Mucosa of stomach (tissue), 1 donor: Measurements from ENCODE around the gene MAGI2.

ENCODE experiments used
- H3K27me3 ChIP-seq: one replicate; pipeline ENCODE4 v1.7.0; 2013; ENCODE audit warnings: mild to moderate bottlenecking, low read length; ENCODE audit not compliant: control insufficient read depth, insufficient read depth
- H3K36me3 ChIP-seq: one replicate; pipeline ENCODE4 v1.7.0; 2013; ENCODE audit warnings: low read length; ENCODE audit not compliant: control insufficient read depth, insufficient read depth
- H3K4me1 ChIP-seq: one replicate; pipeline ENCODE4 v1.7.0; 2013; ENCODE audit warnings: mild to moderate bottlenecking, low read length; ENCODE audit not compliant: control insufficient read depth, insufficient read depth
- H3K4me3 ChIP-seq: one replicate; pipeline ENCODE4 v1.7.0; 2013; ENCODE audit warnings: low read length
- H3K9ac ChIP-seq: one replicate; pipeline ENCODE4 v1.7.0; 2013; ENCODE audit warnings: mild to moderate bottlenecking, low read length, moderate library complexity
- H3K9me3 ChIP-seq: one replicate; pipeline ENCODE4 v1.7.0; 2013; ENCODE audit warnings: mild to moderate bottlenecking, low read length, moderate library complexity; ENCODE audit not compliant: control insufficient read depth
- donor health status: Pancreatic carcinoma.

The MAGI2 gene

DNA sequence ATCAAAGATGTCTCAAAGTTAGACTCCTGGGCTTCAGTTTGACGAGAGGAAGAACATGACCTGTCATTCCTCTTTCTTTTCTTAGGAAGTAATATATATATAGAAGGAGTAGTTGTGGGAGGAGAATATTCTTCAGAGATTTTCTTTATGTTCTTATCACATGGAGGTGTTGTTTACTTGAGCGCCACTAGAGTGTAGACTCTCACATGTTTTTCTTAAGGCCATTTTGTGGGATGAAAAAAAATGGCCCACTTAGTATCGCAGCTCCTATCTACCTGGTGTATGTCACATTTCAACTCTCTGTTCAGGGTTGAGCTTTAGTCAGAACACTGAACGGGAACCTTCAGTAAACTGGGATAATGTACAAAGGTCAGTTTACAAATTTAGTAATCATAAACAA is 1009.7 kb downstream of the MAGI2 start:
- Histone ChIP-seq H3K36me3 (no peaks in the 10 kb centered on the region), H3K27me3 (no peaks in the 10 kb centered on the region), H3K9ac (no peak overlapping the region), H3K4me1 (no peaks in the 10 kb centered on the region), H3K9me3 (no peaks in the 10 kb centered on the region), H3K4me3 (no peak overlapping the region)

DNA sequence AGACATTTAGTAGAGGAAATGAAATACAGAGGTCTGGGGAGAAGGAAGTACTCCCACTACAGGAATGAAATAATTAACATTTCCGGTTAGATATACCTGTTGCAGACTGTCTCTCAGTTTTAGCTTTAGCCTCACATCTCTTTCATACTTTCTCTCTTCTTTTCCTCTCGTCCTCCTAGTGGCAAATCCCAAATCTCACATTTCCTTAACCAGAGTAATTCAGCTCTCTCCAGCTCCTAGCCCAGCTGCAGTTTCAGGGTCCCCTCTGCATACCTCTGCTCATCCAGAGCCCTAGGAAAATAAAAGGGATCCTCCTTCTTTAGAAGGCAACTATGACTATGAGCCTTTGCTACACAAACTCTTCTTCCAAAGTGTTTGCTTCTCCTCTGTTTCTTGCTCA is 1011.7 kb downstream of the MAGI2 start:
- Histone ChIP-seq H3K27me3 (no peaks in the 10 kb centered on the region), H3K36me3 (no peaks in the 10 kb centered on the region), H3K4me1 (no peaks in the 10 kb centered on the region), H3K9ac (no peak overlapping the region), H3K4me3 (no peak overlapping the region), H3K9me3 (no peaks in the 10 kb centered on the region)

DNA sequence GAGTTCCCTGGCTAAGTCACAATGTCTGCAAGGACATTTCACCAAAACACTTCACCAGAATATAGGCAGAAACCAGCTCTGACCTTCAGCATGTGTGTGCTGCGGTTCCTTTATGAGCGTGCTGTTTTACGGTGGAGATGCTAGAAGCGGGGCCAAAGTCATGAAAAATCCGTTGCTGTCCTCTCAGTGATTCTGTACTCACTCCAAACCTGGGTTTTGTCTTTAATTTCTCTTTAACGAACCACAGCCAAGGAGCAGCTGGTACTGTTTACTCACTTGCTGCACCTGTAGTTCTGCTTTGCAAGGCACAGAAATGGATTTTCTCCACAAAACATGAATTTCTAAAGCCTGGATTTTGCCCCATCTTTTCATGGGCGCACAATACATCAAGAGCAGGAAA is 1015.0 kb downstream of the MAGI2 start:
- no peaks in the 10 kb centered on the region for H3K36me3 ChIP-seq
- H3K9me3 ChIP-seq = no peaks in the 10 kb centered on the region
- H3K4me1 ChIP-seq = no peaks in the 10 kb centered on the region
- H3K9ac ChIP-seq = no peak overlapping the region
- H3K4me3 ChIP-seq = no peak overlapping the region
- H3K27me3 ChIP-seq = no peaks in the 10 kb centered on the region

DNA sequence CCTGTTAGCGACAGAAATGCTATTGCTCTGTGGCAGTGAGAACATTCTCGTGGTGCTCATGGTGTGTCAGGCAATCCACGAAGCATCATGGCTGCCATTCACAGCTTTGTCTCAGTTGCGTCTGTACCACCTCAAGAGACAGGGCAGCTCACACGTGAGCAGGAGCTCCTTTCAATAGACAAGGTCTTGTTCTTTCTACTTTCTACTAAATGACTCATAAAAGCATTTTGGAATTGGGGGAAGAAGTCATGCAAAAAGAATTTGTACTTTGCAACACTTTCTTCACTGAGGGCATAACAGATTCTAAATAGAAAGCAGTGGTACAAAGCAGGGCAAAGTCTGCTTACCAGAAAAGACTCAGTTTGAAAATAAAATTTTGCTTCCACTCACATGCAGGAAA is 1016.3 kb downstream of the MAGI2 start:
- no peaks in the 10 kb centered on the region for H3K27me3 ChIP-seq
- no peaks in the 10 kb centered on the region for H3K36me3 ChIP-seq
- no peak overlapping the region for H3K4me3 ChIP-seq
- no peaks in the 10 kb centered on the region for H3K9me3 ChIP-seq
- no peaks in the 10 kb centered on the region for H3K4me1 ChIP-seq
- no peak overlapping the region for H3K9ac ChIP-seq

DNA sequence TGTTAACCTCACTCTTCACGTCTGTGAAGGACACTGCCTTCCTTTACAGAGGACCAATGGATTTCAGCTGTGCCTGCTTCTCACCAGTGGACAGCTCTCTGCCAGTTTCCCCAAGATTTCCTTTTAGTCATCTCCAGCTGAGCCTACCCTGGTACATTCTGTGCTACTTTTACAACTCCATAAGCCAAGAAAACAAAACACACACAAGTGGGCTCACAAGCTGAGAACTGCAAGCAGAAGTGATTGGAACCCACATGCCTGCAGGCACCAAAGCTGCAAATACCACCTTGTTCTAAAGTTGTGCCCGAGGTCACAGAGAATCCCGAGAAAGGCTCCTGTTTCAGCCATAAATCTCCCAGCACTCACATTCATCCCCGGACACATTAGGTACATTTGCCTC is 1018.1 kb downstream of the MAGI2 start:
- no peaks in the 10 kb centered on the region for H3K4me1 ChIP-seq
- no peaks in the 10 kb centered on the region for H3K27me3 ChIP-seq
- no peak overlapping the region for H3K4me3 ChIP-seq
- H3K9ac ChIP-seq = no peak overlapping the region
- H3K9me3 ChIP-seq = no peaks in the 10 kb centered on the region
- H3K36me3 ChIP-seq = no peaks in the 10 kb centered on the region

DNA sequence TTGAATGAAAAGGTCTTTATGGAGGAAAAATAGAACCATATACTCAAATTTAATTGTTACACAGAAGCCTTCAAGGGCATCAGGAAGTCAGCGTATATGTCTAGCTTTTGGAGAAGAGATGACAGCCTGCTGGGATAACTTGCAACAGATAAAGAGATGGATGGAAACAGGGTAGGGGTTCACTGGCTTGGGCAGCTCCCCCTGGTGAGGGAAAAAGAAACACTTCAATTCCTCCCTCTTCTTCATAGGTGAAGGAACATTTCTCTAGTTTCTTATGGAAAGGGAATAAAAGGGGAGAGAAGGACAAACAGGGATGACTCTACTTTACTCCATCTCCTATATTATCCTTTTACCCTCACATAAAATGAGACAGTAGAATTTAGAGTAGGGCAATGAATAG is 1019.2 kb downstream of the MAGI2 start:
- Histone ChIP-seq H3K27me3 (no peaks in the 10 kb centered on the region), H3K9ac (no peak overlapping the region), H3K36me3 (no peaks in the 10 kb centered on the region), H3K4me1 (no peaks in the 10 kb centered on the region), H3K9me3 (no peaks in the 10 kb centered on the region), H3K4me3 (no peak overlapping the region)

DNA sequence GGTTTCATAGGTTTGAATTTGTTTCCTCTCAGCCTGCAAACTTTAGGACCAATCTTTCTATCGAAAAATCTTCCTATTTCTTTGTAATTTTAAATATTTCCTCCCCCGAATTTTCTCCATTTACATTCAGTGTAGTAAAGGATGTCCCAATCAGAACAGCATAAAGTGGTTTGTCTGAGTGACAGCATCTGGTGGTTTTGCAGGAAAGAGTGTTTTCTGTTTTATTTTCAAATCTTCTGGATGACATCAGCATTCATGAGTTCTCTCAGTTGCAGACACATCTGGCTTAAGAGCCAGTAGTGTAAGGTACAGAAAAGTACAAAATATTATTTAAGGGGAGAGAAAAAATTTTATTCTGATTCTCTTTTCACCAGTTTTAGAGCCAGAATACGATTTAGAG is 1020.0 kb downstream of the MAGI2 start:
- no peaks in the 10 kb centered on the region for H3K4me1 ChIP-seq

DNA sequence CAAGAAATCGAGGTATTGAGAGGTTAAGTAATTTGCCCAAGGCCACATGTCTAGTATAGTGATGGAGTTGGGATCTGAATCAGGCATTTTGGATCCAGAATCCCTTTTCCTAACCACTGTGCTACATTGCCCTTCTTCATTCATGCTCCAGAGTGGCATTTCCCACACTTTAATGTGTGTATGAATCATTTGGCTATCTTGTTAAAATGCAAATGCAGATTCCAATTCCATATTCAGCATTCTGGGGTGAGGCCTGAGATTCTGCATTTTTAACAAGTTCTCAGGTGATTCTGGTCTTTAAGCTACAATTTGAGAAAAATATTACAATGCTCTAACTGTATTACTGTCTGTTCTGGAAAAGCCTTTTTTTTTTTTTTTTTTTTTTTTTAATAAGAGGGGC is 1023.6 kb downstream of the MAGI2 start:
- Histone ChIP-seq H3K27me3 (no peaks in the 10 kb centered on the region), H3K9me3 (no peaks in the 10 kb centered on the region), H3K36me3 (no peaks in the 10 kb centered on the region), H3K4me1 (no peaks in the 10 kb centered on the region), H3K9ac (no peak overlapping the region), H3K4me3 (no peak overlapping the region)

More for the DNA sequence above, 1020.0 kb downstream of the MAGI2 start:
- Histone ChIP-seq H3K9ac (no peak overlapping the region), H3K9me3 (no peaks in the 10 kb centered on the region), H3K4me3 (no peak overlapping the region), H3K27me3 (no peaks in the 10 kb centered on the region), H3K36me3 (no peaks in the 10 kb centered on the region)

DNA sequence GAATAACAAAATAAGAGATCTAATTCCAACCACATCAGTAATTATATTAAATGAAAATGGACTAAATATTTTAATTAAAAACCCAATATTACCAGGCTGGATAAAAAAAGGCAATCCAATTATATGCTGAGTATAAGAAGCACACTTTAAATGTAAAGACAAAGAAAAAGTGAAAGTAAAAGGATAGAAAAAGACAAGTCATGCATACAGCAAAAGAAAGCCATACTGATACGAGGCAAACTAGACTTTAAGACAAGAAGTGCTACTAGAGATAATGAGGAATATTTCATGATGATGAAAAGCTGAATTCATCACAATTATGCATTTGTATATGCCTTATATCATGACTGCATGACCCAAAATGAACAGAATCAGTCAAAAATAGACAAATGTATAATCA is 1026.3 kb downstream of the MAGI2 start:
- Histone ChIP-seq H3K9ac (no peak overlapping the region), H3K9me3 (no peaks in the 10 kb centered on the region), H3K27me3 (no peaks in the 10 kb centered on the region), H3K4me1 (no peaks in the 10 kb centered on the region), H3K36me3 (no peaks in the 10 kb centered on the region), H3K4me3 (no peak overlapping the region)

DNA sequence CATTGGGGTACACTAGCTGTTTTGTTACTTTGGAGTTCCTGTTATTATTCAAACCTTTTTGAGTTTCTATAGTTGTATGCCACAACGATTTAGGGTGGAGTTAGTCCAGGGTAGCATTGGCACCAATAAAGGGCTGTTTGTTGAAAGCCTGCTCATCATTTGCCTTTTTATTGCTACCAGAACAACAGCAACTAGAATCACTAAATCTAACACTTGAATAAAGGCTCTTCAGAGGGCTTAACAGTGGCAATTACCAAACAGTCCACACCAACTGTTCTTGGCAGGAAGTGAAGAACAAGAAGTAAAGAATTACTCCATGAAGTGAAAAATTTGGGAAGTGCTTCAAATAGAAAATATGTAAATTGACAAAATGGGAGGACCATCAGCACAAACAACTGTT is 1033.5 kb downstream of the MAGI2 start:
- Histone ChIP-seq H3K9me3 (no peaks in the 10 kb centered on the region), H3K4me3 (no peak overlapping the region), H3K9ac (no peak overlapping the region), H3K4me1 (no peaks in the 10 kb centered on the region), H3K27me3 (no peaks in the 10 kb centered on the region), H3K36me3 (no peaks in the 10 kb centered on the region)

DNA sequence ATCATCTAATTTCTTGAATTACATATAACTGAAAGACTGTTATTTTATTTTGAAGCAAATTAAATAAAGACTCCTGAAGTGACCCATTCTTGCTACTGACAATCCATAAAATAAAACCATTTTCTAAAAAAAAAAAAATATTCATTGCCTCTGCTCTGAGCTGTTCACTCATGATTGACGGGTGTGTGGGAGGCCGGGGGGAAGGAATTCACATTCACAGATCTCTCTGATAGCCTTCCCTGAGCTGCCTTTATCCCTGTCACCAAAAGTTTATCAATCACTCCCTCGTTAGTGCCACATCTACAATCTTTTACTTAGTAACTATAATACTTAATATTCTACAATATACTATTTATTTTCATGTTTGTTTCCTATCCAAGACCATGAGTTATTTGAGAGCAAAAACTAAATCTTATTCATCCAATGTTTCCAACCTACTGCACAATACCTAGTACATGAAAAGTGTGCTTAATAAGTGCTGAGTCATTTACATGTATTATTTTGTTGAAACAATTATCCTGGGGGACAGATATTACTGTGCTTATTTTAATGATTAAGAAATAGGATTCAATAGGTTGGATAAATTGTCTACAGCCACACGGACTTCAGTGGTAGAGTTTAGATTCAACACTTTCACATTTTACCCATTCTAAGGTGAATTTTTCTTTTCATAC is 1036.2 kb downstream of the MAGI2 start:
- Histone ChIP-seq H3K4me3 (no peak overlapping the region), H3K9me3 (no peaks in the 10 kb centered on the region), H3K27me3 (no peaks in the 10 kb centered on the region), H3K36me3 (no peaks in the 10 kb centered on the region), H3K9ac (no peak overlapping the region), H3K4me1 (no peaks in the 10 kb centered on the region)

DNA sequence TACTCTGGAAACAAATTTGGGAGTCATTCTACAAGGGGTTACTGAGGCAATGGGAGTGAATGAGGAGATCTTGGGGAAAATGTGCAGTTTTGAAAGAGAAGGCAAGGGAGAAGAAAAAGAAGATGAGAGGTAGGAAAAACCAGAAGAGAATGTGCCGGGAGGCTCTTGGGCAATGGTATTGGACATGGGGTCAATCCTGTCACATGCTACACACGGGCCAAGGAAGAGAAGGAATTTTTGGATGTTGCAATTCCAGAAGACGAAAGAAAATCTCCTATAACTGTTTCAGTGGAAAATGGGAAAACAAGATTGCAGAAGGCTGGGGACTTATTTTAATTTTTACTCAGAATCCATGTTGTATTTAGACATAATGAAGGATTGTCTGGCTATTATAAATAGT is 1039.9 kb downstream of the MAGI2 start:
- no peaks in the 10 kb centered on the region for H3K27me3 ChIP-seq
- no peaks in the 10 kb centered on the region for H3K36me3 ChIP-seq
- no peak overlapping the region for H3K9ac ChIP-seq
- H3K4me3 ChIP-seq = no peak overlapping the region
- H3K9me3 ChIP-seq = no peaks in the 10 kb centered on the region
- no peaks in the 10 kb centered on the region for H3K4me1 ChIP-seq
